ENCODE data around the gene SETD5.

- TF ChIP-seq CTCF (IDR thresholded peaks at IDR 0.05) (no peak), POLR2A (IDR thresholded peaks at IDR 0.05) (no peak)
These were observed 36.5 kb downstream of the SETD5 start for GRCh38 chr3:9433627-9434521.
